ENCODE measurements around the gene FCMR.

FCMR gene

DNA sequence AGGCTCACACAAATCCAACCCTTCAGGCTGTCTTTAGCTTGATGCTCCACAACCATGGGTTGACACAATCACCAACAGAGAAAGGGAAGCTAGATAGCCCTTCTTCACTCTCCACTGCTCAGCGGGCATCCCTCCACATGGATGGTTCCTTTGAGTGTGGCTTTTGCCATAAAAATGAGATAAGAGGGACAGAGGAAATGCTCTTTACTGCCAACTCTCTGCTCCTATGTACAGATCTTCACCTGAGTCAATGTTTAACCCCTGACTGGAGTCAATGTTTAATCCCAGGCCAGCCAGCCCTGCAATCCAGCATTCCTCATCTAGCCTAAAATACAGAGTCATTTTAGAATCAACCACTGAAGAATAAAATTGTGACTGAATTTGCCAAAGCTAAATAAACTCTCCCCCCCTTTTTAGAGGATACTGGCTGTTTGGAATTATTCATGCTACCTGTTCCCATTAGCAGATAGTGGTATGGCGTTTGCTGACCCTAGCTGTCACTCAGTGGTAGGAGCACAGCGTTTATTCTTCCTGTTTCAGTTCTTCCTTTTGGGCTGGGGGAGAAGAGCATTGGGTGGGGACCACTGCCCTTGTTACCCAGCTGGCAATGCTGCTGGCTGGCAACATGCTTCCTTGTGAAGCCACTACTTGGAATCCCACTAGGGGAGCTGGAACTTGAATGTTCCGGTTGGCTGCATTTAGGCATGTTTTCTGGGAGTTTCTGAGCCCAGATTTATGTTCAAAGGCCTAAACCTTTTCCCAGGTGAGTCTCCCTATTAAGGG, 29.8 kb upstream of the FCMR start:
- DNase-seq (ENCODE audit: low read depth in 2 of 2): no peak

DNA sequence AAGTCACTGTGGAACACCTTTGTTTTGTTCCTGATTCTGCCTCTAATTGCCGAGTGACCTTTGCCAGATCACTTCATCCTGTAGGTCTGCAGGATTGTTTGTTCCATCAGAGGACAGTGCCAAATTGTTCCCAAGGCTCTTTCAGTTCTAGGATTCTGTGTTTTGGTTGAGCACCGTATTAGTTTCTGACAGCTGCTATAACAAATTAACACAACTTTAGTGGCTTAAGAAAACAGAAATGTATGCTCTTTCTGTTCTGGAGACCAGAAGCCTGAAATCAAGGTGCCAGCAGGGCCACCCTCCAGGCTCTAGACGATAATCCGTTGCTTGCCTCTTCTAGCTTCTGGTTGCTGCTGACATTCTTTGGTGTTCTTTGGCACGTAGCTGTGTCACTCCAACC, 27.9 kb upstream of the FCMR start:
- no peak for DNase-seq (ENCODE audit: low read depth in 2 of 2)

DNA sequence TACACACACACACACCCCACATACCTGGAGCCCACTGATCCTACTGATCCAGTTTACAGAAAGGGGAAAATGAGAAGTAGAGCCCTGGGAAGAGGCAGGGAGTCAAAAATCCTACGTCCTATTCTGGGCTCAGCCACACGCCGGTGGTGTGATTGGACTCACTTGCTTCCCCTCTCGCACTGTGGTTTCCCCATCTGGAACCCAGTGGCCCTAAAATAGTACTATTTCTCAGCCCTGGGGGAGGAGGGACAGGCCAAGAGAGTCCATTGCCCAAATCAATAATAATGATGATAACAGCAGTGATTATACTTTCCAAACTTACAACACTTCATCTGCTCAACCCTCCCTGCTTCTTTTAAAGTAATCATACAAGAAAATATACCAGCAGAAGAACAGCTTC, 27.5 kb upstream of the FCMR start:
- DNase-seq (ENCODE audit: low read depth in 2 of 2): no peak

DNA sequence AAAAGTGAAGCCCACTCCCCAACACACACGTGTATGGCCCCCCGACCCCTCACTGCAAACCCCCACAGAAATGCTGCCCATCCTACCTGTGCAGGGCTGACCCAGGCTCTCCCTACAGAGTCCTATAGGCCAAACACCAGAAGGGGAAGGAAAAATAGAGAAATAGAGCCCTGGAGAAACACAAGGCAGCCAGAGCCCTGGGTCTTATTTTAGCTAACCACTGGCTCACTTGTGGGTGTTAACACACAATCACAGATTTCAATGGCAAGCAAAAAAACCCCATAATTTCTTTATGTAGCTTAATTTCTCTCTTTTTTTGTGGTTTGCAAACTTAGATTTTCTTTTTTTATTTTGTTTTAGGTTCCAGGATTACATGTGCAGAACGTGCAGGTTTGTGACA, 25.5 kb upstream of the FCMR start:
- DNase-seq (ENCODE audit: low read depth in 2 of 2): no peak

DNA sequence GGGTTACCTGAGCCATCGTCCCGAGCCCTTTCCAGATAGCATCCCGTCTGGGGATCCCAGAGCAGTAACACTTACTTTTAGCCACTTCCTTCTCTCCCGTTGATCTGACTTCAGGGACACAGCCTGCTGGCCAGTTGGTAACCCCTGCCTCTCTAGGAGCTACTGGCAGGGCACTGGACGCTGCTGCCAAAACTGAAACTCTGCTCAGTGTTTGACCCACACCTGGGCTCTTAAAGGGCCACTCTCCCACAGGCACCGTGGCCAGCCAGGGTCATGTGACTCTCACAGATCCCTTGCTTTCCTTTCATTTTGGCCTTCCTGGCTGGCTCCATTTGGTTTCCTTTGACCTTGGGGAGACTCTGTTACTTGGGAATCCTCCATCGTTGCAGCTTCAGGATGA, 24.5 kb upstream of the FCMR start, which contains the start of gene PIGR:
Gene PIGR, minus strand, starts transcription at position 206 of the 400 bp plus-strand sequence. CDS start 5,935 bp downstream, outside the sequence.
- no peak for DNase-seq (ENCODE audit: low read depth in 2 of 2)

DNA sequence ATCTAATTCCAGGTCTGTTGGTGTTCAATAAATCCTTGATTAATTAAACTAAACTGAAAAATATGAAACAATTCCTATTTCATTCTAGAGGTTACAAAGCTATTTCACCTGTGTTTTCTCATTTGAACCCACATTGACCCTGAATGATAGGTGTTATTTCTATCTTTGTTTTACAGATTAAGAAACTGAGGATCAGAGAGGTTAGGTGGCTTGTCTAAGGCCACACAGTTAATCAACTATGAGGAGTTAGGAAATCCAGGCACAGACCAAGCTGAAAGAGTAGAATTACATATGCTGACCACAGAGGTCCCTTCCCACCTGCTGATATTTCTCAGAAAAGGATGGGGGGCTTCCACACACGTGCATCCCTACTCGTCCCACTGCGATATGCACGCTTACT, 24.0 kb upstream of the FCMR start:
- DNase-seq (ENCODE audit: low read depth in 2 of 2): no peak

DNA sequence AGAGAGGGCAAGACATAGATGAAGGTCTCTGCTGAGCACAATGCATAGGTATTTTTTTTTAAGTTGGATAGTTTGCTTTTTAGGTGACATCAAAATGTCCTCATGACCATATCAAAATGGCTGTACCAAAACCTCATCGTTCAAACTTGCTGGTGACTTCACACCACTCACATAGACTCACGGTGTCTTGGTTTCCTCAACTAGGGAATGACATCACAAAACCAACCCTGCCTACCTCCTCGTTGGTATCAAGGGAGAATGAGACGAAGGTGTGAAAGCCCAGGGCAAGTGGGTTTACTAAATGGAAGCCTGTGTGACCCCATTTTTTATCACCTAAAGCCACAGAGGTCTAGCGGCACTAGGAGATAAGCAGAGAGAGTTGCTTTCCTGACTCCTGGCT, 23.0 kb upstream of the FCMR start:
- no peak for DNase-seq (ENCODE audit: low read depth in 2 of 2)

DNA sequence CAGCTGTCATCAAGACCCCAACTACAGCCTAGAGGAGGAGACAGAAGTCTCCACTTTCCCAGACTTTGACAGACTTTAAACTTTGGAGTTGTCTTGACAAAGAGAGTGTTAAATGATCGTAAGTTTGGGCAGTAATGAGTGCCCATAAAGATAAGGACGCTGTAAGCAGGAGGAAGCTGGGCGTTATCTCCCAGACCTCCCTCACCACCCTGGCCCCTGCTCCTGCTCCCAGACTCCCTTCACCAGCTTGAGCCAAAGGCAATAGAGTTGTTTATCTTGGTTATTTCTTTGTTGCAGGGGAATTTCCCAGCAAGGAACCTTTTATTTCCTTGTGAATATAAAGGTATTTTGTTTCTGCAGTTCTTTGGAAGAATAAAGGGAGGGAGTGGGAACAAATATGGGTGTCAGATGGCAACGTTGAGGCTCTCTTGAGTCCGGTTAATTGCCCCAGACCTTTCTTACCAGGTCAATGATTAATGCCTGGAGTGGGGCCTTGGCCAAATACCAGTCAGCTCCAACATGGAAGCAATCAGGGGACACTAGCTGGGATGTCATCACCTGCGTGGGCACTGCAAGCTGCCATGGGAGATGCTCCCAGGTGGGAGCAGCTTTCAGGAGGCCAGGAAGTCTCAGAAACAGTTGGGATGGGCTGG, 20.2 kb upstream of the FCMR start:
- no peak for DNase-seq (ENCODE audit: low read depth in 2 of 2)

DNA sequence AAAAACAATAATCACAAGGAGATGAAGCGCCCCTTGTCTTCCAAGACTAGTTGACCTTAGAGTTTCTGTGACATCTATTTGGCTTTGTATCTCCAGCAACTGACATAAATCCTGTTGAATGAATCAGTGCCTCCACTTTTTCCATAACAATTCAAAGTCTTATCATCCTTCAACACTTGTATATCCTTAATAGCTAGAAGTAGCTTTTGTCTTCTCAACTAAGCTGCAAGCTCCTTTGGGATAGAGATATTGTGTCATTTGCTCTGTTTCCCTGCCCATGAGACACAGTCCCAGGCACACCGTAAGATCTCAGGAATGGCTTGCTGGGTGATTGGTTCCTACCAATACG, 18.8 kb upstream of the FCMR start:
- DNase-seq (ENCODE audit: low read depth in 2 of 2): no peak

DNA sequence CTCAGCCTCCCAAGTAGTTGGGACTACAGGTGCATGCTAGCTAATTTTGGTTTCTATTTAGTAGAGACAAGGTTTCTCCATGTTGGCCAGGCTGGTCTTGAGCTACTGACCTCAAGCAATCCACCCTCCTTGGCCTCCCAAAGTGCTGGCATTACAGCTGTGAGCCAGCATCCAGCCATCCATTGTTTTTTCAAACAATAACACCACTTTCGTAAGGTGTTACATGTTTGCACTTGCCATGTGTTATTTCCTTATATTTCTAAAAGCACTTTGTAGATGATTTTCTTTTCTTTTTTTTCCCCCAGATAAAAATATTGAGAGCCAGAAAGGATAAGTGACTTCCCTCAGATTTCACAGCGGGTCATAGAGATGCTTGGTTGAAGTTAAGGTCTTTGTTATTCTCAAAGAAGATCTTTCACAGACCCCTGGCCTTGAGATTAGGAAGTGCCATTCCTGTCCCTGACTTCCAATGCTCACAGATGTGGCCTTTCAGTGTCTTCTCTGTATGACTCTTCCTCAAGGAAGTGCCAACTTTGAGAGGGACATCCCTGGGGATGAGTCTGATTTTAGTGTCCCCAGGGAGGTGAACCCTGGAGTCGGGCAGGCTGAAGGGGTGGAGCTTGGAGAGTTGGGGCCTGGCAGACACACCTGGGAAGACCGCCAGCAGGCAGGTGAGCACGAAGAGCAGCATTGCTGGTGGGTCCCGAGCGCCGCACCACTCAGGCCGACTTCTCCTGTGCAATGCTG, 18.3 kb upstream of the FCMR start:
- no peak for DNase-seq (ENCODE audit: low read depth in 2 of 2)

DNA sequence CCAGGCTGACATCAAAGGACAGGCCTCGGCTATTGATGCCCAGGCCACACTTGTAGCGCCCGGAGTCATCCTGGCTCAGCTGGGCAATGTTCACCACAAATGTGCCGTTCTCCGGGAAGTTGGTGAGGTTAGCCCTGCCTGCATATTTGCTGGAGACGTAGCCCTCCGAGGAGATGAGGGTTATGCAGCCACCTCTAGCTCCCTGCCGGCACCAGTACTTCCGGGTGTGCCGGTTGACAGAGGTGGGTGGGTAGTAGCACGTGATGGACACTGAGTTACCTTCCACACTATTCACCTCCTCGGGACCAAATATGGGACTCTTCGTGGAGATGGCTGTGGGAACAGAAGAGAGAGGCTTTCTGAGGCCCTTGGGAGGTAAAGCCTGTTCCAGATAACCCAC, 17.4 kb upstream of the FCMR start:
- no peak for DNase-seq (ENCODE audit: low read depth in 2 of 2)

DNA sequence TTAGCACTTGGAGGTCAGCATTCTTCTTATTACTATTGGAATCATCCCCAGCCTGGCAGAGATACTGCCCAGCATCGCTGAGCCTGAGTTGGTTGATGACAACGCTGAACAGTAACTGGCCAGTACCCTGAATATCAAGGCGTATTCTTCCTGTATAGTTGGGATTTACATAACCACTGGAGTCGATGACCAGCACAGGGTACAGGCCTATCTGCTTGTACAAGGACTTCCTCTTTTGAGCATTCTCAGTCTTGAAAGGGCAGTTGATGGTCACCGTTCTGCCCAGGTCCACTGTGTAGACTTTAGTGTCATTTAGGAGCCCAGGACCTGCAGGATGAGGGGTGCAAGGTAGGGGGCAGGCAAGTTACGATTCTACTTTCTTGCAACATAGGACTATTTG, 15.7 kb upstream of the FCMR start:
- DNase-seq (ENCODE audit: low read depth in 2 of 2): no peak

DNA sequence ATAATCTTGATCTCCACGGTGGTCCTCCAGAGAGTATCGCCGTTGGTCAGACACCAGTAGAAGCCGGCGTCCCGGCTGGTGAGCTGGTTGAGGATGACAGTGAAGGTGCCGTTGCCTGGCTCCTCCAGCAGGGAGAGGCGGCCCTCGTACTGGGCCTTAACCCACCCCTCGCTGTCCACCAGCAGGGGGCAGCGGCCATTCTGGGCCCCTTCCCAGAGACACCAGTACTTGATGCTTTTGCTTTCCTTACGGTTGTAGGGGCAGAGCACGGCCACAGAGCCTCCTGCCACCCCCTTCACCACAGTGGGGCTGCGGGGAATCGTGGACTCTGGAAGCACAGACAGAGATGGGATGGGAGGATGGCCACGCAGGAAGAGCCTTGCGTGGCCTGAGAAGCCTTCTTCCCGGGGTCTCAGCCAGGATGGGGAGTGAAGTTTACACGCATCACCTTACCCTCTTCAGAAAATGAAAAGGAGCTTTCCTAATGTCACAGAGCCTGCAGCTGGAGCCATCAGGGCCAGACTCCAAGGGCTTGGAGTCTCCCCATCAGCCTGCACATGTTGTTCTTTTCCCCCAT, 13.8 kb upstream of the FCMR start:
- no peak for DNase-seq (ENCODE audit: low read depth in 2 of 2)

DNA sequence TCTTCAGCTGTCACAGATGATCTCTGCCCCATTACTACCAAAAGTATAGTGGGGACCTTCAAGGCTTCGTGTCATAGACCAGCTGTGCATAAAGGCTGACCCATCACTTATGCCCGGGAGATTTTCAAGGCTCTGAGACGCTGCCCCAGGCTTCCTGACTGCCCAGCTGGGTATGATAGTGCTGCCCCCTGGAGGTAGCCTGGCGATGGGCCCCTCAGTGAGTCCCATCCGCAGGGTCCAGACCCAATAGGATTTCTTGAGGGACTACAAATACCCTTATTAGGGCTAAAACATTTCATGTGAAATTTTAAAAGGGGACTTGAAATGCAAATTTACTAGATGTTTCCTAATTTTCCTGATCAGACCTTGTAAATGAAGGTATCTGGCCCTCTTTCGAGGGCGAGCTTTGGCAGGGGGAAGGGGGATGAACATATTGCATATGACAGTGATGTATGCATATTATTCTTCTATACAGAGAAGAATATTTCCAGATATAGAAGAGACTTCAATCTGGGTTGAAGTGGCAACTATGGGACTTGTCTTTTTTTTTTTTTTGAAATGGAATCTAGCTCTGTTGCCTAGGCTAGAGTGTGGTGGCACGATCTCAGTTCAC, 11.7 kb upstream of the FCMR start:
- peak; percentile 47 to 55 for DNase-seq (ENCODE audit: low read depth in 2 of 2)

DNA sequence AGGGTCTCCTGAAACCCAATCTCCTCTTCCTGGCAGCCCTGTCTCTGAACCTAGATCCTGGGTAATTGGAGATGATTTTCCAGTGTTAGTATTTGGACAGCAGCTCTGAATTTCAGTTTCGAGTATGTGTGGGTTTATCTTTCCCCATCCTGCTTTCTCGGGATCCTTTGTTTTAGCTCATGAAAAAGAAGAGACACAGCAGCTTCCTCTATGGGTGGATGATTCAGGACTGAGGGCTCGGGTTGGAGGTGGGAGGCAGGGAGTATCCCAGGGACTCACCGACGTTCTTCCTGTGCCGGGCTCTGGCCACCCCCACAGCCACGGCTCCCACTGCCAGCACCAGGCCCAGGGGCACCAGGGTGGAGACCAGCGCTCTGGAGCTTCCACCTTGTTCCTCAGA, 10.4 kb upstream of the FCMR start:
- no peak for DNase-seq (ENCODE audit: low read depth in 2 of 2)

DNA sequence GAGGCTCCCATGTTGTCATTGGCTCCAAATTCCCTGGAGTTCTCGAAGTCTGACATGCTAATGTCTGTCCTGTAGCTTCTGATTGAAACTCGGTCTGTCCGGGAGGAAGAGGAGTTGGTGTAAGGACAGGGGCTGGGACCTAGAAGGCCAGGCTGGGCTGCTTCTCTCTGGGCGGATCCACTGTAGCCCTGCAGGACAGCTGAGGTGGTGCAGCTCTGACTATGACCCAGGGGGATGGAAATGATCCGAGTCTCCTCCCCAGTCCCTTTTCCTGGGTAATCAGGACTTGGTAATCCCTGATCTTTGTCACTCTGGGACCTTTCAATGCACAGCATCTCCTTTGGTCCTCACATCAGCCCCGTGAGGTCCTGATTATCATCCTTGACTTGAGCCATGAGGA, 10.0 kb upstream of the FCMR start:
- DNase-seq (ENCODE audit: low read depth in 2 of 2): no peak

DNA sequence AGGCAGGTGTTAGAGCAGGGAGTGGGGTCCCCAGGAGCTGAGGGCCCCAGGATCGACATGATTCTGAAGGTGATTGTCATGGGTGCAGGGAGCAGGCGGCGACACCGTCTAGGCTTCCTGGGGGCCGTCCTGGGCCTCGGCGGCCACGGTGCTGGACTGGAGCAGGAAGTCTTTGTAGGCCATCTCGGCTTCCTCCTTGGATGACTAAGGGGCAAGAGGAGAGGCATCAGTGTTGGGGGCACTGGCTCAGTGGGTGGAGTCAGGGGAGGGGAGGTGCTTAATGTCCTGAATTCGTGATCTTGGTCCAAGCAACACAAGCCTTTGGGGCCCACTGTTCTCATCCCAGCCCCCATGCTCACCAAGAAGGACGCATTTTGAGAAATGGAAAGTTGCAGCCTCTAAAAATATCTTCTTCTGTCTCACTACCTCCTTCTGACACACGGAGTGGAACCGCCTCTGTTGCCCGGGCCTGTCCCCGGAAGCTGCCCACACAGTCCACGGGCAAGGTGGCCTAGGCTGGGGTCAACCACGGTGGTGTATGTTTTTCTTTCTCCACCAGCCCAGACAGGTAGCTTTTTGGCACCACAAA, 8.6 kb upstream of the FCMR start:
- no peak for DNase-seq (ENCODE audit: low read depth in 2 of 2)

DNA sequence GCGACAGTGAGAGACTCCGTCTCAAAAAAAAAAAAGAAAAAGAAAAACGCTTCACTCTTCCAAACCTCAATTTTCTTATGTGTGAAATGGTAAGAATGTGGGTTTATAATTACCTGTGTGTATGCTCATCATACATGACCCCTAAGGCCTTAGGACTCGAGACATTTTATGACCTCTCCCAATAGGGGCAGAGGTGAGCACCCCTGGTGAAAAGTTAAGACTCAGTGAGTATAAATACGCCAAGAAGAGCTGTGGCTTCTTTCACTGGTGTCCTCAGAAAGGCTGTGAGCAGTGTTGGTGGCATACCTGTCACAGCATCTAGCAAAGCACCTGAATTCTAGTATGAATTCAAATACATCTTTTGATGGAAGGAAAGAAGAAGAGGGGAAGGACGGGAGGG, 7.8 kb upstream of the FCMR start:
- no peak for DNase-seq (ENCODE audit: low read depth in 2 of 2)

DNA sequence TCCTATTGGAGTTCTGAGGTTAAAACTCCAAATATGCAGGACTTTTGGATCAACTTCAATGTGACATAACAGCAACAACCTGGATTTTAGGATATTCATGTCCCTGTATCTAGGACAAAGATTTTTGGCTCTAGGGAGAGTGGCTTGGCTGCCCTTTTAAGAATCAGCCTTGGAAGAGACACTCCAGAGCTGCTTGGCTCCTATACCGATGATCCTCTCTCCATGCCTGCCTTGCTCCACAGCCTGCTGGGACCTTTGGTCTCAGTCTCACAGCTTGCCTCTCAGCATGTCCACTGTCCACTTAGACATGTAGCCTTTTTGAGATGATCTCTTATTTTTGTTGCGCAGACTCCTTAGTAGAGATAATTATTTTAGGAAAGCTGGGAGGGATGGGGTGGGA, 4.5 kb upstream of the FCMR start:
- no peak for DNase-seq (ENCODE audit: low read depth in 2 of 2)

DNA sequence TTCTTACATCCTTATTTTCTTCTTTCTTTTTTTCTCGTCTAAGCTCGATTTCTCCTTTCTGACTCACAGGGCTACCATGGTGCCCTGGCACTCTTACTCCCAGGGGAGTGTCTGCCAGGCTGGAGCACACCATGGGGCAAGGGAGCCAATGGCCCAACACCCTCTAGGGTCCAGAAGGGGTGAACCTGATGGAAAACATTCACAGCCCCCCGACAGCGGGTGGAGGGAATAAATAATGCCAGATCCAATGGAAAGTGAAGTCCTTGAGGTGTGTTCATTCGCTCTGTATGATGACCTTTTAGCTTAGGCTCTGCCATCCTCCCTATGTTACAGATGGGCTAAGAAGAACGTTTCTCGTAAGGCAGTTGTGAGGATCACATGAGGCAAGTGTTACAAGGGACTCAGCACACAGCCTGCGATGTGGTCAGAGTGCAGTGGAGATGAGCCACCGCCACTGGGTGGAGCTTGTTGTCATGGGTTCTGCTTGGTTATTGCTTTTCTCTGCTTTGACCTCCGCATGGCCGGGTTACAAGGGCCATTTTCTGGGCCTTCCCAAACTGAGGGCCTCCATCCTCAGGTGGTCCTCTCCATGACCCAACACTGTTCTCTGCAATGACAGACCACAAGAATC, 3.5 kb upstream of the FCMR start:
- no peak for DNase-seq (ENCODE audit: low read depth in 2 of 2)

DNA sequence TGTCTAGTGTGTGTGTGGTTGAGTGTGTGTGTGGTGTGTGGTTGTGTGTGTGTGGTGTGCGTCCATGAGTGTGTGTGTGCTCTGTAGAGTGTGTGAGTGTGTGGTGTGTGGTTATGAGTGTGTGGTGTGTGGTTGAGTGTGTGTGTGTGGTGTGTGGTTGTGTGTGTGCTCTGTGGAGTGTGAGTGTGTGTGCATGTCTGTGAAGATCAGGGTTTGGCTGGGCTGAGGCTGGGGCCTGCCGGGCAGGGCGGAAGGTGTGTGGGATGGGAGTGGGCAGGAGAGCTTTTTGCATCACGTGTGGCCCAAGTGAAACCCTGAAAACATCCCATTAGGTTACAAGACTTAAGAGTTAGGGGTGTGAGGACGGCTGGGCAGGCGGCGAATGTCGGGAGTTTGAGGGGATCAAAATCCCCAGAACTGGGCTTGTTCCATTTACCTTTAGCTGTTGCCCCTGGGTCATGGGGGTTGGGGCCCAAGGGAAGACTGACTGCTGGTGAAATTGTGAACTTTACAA, 2.9 kb upstream of the FCMR start:
- DNase-seq (ENCODE audit: low read depth in 2 of 2): no peak
